LNCaP clone FGC (cell line): ENCODE data around the gene DOCK2.

ENCODE experiments used
- DNase-seq: peaks from one replicate; pipeline ENCODE4 v3.0.0-alpha.2; 2011; ENCODE audit warnings: low read depth
- H3K4me3 ChIP-seq: 2 replicates; pipeline ENCODE4 v1.5.1; 2011; ENCODE audit warnings: mild to moderate bottlenecking, low read depth, low read length, control low read depth
- CTCF ChIP-seq: IDR thresholded peaks from 2 replicates; pipeline ENCODE4 v1.5.1; 2012; ENCODE audit warnings: mild to moderate bottlenecking; ENCODE audit not compliant: control insufficient read depth, insufficient read depth; ENCODE audit errors: extremely low read depth

Gene DOCK2

GRCh38 chr5:169710675-169711074, 73.6 kb downstream of the DOCK2 start:
- TF ChIP-seq CTCF: no peak
- no peak overlapping the region for H3K4me3 ChIP-seq
- DNase-seq: no peak

GRCh38 chr5:169711551-169712225, 74.6 kb downstream of the DOCK2 start:
- no peak for TF ChIP-seq CTCF
- no peak for DNase-seq

GRCh38 chr5:169712428-169712827, 75.4 kb downstream of the DOCK2 start:
- no peak overlapping the region for H3K4me3 ChIP-seq
- no peak for TF ChIP-seq CTCF
- DNase-seq: no peak

More at GRCh38 chr5:169711551-169712225, 74.6 kb downstream of the DOCK2 start:
- H3K4me3 ChIP-seq: no peak overlapping the region

GRCh38 chr5:169716287-169716686, 79.2 kb downstream of the DOCK2 start:
- no peak for DNase-seq
- no peak overlapping the region for H3K4me3 ChIP-seq
- TF ChIP-seq CTCF: no peak

- H3K4me3 ChIP-seq: no peak overlapping the region
- no peak for TF ChIP-seq CTCF
- no peak for DNase-seq
Measured at GRCh38 chr5:169717288-169717687, 80.2 kb downstream of the DOCK2 start.

GRCh38 chr5:169719360-169720314, 82.6 kb downstream of the DOCK2 start:
- no peak for TF ChIP-seq CTCF
- DNase-seq: no peak
- H3K4me3 ChIP-seq: no peak overlapping the region
